HG03521 (cell line): ENCODE data around the gene WT1.

ENCODE experiments used
- ATAC-seq: cut with Tn5 transposase; IDR thresholded peaks from one replicate; pipeline ENCODE4 v1.9.1; 2021; ENCODE audit warnings: mild to moderate bottlenecking, moderate library complexity; ENCODE audit not compliant: unreplicated experiment

WT1 gene

DNA sequence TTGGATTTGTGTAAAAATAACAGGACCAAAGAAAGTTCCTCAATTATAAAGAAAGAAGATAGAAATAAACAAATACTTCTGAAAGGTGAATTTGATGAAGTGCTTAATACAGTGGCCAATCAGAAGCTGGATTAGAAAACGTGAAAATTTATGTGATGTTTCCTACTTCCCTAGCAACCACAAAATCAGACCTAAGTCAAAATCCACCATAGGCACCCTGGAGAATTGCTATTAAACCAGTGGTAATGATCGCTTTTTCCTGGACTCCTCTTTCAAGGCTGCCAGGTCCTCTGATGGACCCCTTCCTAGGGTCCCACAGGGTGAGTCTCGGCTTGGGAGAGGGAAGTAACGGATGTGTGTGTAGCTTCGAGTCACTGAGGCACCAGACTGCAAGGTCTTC is 9.6 kb downstream of the WT1 start:
- ATAC-seq, result no peak

- no peak for ATAC-seq
These were observed 12.8 kb downstream of the WT1 start for GRCh38 chr11:32422545-32422944.

DNA sequence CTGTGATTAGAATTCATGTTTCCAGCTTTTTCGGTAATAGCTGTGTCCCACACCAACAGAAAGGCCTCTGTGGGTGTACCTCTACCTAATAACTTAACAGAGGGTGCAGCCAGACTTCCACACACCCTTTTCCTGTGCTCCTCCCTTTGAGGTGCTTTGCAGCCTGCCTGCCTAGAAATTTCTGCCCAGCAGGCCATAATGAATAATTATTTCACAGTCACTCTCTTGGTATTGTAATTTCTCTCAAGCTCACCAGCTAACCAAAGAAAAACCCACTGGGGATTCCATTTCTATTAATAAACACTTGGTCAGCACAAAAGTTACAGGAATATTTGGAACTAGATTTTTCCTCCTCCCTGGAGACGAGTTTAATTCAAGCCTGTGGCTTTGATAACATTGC is 13.3 kb downstream of the WT1 start:
- ATAC-seq, result no peak

- ATAC-seq, result peak; percentile 81
These were observed 14.1 kb downstream of the WT1 start for GRCh38 chr11:32420937-32421901.

DNA sequence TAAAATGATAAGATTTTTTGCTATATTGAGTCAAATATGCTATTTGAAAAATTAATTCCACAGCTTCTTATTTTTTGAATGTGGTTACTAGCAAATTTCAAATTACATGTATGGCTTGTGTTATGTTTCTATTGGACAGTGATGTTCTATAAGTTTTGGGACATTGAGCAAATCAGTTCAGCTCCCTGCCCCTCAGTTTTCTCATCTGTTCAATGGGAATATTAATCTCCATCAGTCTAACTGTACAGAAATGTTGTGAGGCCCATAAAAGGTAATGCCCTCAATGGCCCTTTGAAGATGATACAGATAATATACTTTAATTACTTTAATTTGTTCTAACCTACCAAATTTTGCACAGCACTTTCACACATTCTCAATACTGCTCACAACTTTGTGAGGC is 15.2 kb downstream of the WT1 start:
- ATAC-seq, result no peak

GRCh38 chr11:32418836-32419235 is 16.5 kb downstream of the WT1 start:
- no peak for ATAC-seq

- no peak for ATAC-seq
These were observed 17.5 kb downstream of the WT1 start for GRCh38 chr11:32417806-32418205.

GRCh38 chr11:32416301-32416700 is 19.0 kb downstream of the WT1 start:
- no peak for ATAC-seq

- ATAC-seq, result no peak
These were observed 20.4 kb downstream of the WT1 start for GRCh38 chr11:32414925-32415324.

- no peak for ATAC-seq
These were observed 23.3 kb downstream of the WT1 start for GRCh38 chr11:32411942-32412615.

DNA sequence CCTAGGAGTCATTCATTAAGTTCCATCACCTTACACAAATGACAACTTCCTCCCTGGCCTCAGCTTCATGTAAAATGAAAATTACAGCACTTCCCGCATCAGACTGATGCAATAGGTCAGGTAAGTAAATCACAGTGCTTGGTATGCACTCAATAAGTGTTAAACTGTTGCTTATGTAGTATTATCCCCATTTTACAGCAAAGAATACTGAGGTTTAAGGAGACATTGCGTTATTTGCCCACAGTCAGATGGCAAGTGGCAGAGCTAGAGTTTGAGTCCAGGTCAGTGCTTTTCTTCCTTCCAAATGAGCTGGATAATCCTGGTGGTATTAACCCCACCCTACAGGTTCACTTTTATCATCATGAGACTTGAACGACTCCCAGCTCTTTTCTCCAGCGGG is 29.7 kb downstream of the WT1 start:
- no peak for ATAC-seq

DNA sequence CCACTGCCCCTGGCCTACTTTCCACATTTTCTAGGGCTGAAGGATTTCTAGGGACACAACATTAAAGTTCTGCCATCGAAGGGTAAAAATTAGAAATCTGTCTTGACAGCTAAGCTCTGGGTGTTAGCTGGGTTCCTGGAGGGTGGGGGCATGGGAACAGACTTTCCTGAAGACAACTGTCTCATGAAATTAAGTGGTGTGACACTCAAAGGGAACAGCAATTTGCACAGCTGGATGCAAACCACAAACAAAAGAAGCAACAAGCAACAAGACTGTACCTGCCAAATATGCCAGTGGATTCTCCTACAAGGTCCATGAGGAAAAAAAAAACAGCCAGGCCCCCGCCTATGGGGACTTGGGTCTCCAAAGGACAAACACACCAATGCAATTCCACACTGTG is 32.5 kb downstream of the WT1 start:
- no peak for ATAC-seq

GRCh38 chr11:32400670-32401369 is 34.5 kb downstream of the WT1 start:
- no peak for ATAC-seq

- no peak for ATAC-seq
These were observed 35.1 kb downstream of the WT1 start for GRCh38 chr11:32400196-32400595.

DNA sequence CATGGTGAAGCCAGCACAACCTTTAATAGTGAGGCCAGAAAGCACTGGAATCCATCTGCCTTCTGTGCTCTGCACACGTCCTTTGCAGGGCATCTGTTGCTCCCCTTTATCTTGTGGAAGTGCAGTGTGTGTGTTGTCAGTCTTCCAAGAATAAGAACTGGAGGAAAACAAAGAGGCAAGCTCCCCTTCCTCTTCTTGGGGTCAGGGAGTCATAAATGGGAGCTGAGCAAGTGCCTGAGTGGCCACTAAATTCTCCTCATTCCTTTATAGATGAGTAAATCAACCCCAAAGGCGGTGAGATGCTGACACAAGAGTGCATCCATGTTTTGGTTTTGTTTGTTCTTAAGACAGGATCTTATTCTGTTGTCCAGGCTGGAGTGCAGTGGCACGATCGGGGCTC is 38.3 kb downstream of the WT1 start:
- ATAC-seq, result no peak

DNA sequence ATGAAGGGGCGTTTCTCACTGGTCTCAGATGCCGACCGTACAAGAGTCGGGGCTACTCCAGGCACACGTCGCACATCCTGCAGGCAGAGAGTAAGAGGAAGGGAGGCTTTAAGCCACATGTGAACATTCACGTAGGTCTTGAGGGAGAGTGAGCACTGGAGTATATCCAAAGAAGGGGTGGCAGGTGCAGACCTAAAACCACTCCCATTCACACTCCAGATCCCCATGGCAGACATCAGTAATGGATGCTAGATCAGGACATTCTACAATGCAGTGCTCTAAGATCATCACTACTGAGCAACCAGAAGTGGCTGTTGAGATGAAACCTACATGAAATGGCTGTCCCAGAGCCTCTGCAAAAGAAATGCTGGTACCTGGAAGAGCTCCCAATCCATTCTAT is 39.0 kb downstream of the WT1 start:
- no peak for ATAC-seq

DNA sequence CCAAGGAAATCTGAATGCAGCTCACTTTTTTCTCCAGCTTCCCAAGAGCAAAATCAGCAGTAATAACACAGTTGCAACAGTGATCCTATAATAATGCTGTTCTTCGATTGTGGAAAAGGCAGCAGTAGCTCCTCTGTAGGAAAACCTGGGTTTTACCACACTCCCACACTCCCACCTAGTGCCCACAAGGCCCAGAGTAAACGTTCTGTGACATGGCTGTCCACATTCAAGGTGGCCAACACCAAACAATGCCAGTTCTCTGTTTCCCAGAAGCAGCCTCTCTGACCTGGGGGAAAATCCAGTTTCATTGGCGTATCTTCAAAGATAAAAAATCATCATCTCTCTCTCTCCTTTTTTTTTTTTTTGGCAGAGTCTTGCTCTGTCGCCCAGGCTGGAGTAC is 40.2 kb downstream of the WT1 start:
- no peak for ATAC-seq

DNA sequence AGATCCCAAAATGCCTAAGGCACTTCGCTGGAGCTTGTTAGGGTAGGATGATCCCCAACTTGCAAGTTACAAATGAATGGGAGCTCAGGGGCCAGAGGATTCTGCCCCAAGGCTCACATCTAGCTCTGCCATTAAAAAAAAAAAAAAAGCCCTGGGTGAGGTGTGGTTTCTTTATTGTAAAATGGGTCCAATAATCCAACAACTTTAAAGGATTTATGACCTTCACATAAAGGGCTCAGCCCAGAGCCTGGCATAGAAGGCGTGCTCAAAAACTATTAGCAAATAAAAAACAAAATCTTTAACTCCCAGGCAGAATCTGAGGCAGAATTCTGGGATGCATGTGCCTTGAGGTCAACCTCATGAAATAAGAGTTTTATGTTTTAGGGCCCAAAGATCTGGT is 42.5 kb downstream of the WT1 start:
- no peak for ATAC-seq

- no peak for ATAC-seq
These were observed 43.3 kb downstream of the WT1 start for GRCh38 chr11:32391956-32392553.

DNA sequence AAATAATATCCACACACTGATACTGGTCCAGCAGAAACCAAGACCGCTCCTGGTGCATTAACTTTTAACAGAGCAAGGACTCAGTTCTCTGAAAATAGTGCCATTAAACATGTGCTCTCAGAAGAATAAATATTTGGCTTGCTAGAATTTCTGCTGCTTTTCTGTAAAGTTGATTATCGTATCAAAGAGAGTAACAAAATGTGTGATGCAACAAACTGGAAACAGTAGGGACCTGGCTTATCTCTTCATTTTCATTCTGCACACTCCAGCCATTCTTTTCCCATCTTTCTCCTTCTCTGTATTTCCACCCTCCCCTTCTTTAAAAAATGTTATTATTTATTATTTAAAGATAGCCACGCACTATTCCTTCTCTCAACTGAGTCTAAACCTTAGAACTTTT is 43.9 kb downstream of the WT1 start:
- ATAC-seq, result no peak

- ATAC-seq, result no peak
These were observed 44.6 kb downstream of the WT1 start for GRCh38 chr11:32390712-32391111.
